Measurements from ENCODE around the gene BSG. TPM values are rescaled to one million over a fixed set of nuclear protein-coding genes. Genes with fewer than 3 reads are reported as not detected.
"Not testable (repeated sequence)": the region's sequence is repeated elsewhere in the genome, so short reads cannot be mapped to it uniquely, and the experiment has no call there.

Gene BSG
- total RNA-seq, 4 donors from 2014 or later, result 303 to 400 (median 324) TPM

DNA sequence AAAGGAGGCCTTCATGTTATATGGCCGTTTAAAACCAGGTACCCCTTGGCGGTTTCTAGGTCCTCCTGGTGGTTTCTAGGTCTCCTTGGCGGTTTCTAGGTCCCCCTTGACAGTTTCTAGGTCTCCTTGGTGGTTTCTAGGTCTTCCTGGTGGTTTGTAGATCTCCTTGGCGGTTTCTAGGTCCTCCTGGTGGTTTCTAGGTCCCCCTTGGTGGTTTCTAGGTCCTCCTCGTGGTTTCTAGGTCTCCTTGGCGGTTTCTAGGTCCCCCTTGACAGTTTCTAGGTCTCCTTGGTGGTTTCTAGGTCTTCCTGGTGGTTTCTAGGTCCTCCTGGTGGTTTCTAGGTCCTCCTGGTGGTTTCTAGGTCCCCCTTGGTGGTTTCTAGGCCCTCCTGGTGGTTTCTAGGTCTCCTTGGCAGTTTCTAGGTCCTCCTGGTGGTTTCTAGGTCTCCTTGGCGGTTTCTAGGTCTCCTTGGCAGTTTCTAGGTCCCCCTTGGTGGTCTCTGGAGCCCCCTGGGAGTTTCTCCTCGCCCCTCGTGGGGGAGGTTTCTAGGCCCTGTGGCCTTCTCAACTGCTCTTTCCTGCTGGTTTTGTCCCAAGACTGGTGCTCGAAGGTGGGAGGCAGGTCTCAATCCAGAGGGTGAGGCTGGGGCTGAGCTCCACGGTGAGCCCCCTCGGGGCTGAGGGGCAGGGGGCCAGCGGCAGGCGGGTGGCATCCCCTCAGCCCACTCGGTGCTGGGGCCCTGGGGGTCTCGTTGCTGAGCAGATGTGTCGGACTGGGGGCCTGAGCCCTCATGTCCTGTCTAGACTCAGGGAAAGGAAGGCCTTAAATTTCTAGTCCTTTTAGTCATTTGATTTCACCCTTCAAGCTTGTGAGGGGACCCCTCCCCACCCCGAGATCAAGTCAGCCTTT lies 25.3 kb downstream of the BSG start:
- Histone ChIP-seq H3K36me3 (no peaks in the 10 kb centered on the region), H3K4me3 (no peak overlapping the region), H3K4me1 (no peaks in the 10 kb centered on the region), H3K27ac (no peak overlapping the region), H3K9me3 (peaks cover 0 to 10% (median 0%) of the 10 kb centered on the region in 4 donors), H3K27me3 (peaks cover 0 to 45% of the 10 kb centered on the region in 2 donors)
- DNase-seq (ENCODE audit: low spot score in 2 of 2), result no peak
- TF ChIP-seq POLR2A (IDR thresholded peaks at IDR 0.05) (no peak), EP300 (IDR thresholded peaks at IDR 0.05) (no peak)
- TF ChIP-seq, protein P1, sequence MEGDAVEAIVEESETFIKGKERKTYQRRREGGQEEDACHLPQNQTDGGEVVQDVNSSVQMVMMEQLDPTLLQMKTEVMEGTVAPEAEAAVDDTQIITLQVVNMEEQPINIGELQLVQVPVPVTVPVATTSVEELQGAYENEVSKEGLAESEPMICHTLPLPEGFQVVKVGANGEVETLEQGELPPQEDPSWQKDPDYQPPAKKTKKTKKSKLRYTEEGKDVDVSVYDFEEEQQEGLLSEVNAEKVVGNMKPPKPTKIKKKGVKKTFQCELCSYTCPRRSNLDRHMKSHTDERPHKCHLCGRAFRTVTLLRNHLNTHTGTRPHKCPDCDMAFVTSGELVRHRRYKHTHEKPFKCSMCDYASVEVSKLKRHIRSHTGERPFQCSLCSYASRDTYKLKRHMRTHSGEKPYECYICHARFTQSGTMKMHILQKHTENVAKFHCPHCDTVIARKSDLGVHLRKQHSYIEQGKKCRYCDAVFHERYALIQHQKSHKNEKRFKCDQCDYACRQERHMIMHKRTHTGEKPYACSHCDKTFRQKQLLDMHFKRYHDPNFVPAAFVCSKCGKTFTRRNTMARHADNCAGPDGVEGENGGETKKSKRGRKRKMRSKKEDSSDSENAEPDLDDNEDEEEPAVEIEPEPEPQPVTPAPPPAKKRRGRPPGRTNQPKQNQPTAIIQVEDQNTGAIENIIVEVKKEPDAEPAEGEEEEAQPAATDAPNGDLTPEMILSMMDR (IDR thresholded peaks at IDR 0.05), result no peak
- WGBS, 2 donors, result 63 to 72% methylated on average over 18 of the region's 18 CpGs

DNA sequence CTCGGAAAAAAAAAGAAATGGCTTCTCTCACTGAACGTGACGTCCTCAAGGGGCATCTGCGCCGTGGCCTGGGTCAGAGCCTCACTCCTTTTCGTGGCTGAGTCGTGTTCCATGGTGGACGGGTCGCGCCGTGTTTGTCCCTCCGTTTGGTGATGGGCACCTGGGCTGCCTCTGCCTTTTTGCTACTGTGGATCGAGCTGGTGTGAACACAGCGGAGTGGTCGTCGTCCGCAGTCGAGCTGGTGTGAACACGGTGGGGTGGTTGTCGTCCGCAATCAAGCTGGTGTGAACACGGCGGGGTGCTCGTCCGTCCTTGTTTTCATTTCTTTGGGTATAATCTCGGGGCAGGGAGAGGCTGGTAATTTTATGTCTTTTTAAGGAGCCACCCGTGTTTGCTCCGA lies 28.9 kb downstream of the BSG start:
- no peak for DNase-seq (ENCODE audit: low spot score in 2 of 2)
- WGBS, 2 donors, result 86 to 90% methylated on average over 28 of the region's 28 CpGs
- Histone ChIP-seq H3K4me1 (no peaks in the 10 kb centered on the region), H3K27me3 (peaks cover 0 to 18% of the 10 kb centered on the region in 2 donors), H3K9me3 (peaks cover 0 to 10% (median 0%) of the 10 kb centered on the region in 4 donors), H3K27ac (no peak overlapping the region), H3K36me3 (no peaks in the 10 kb centered on the region), H3K4me3 (no peak overlapping the region)
- TF ChIP-seq EP300 (IDR thresholded peaks at IDR 0.05) (no peak), POLR2A (IDR thresholded peaks at IDR 0.05) (no peak)
- TF ChIP-seq, protein P1 (IDR thresholded peaks at IDR 0.05), result no peak

DNA sequence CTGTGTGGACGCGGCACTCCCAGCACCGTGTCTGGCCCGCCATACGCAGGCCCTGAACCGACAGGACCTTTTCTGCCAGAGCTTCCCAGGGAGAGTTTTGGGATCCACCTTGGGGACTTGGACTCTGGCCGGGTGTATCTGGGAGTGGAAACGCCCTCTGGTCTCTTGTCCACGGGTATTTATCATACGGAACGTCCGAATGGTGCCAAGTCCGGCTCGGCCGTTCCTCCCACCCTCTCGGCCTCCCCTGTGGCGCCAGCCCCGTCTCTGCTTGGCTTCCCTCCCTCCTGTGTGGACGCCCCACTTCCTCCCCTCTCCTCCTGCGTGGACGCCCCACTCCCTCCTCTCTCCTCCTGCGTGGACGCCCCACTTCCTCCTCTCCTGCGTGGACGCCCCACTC lies 29.4 kb downstream of the BSG start:
- TF ChIP-seq, protein P1 (IDR thresholded peaks at IDR 0.05), result no peak
- TF ChIP-seq EP300 (IDR thresholded peaks at IDR 0.05), result no peak
- no peak for TF ChIP-seq POLR2A (IDR thresholded peaks at IDR 0.05)
- Histone ChIP-seq H3K4me3 (no peak overlapping the region), H3K9me3 (peaks cover 0 to 10% (median 0%) of the 10 kb centered on the region in 4 donors), H3K4me1 (no peaks in the 10 kb centered on the region), H3K27ac (no peak overlapping the region), H3K27me3 (peaks cover 0 to 13% of the 10 kb centered on the region in 2 donors), H3K36me3 (no peaks in the 10 kb centered on the region)
- DNase-seq (ENCODE audit: low spot score in 2 of 2), result no peak
- WGBS, 2 donors, result 86 to 87% methylated on average over 25 of the region's 25 CpGs

DNA sequence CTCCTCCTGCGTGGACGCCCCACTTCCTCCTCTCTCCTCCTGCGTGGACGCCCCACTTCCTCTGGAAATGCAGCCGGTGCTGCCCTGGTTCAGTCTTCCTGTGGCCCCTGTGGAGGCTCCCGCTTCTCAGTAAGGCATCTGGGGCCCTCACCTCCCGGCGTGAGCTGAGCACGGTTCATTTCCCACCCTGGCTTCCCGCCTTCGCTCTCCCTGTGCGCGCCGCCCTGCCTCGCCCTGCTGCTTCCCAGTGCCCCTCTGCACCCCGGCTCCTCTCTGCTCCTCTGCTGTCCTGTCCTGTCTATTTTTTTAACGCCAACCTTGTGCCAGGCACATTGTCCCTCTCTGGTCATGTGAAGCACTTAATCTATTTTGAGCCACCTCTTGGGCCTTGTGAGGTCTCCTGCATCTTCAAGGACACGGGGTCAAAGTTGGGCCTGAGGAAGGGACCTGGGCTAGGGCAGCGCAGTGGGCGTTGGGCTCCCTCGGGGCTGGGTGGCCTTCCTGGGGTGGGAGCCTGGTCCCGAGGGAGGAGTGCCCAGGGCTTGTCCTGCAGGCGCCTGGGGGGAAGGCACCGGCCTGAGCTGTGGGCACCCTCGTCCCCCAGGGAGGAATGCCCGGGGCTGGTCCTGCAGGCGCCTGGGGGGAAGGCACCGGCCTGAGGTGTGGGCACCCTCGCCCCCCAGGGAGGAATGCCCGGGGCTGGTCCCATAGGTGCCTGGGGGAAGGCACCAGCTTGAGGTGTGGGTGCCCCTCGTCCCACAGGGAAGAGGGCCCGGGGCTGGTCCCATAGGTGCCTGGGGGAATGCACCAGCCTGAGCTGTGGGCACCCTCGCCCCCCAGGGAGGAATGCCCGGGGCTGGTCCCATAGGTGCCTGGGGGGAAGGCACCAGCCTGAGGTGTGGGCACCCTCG lies 30.2 kb downstream of the BSG start:
- H3K36me3 ChIP-seq, result no peaks in the 10 kb centered on the region
- 78 to 85% methylated on average over 33 to 35 of the region's 35 CpGs for WGBS, 2 donors
- DNase-seq (ENCODE audit: low spot score in 2 of 2), result no peak
- no peak overlapping the region for H3K27ac ChIP-seq
- peaks cover 0 to 10% (median 0%) of the 10 kb centered on the region in 4 donors for H3K9me3 ChIP-seq
- H3K4me1 ChIP-seq, result no peaks in the 10 kb centered on the region
- peaks cover 0 to 7% of the 10 kb centered on the region in 2 donors for H3K27me3 ChIP-seq
- H3K4me3 ChIP-seq, result no peak overlapping the region
- TF ChIP-seq, protein P1 (IDR thresholded peaks at IDR 0.05), result no peak
- TF ChIP-seq EP300 (IDR thresholded peaks at IDR 0.05) (no peak), POLR2A (IDR thresholded peaks at IDR 0.05) (no peak)

DNA sequence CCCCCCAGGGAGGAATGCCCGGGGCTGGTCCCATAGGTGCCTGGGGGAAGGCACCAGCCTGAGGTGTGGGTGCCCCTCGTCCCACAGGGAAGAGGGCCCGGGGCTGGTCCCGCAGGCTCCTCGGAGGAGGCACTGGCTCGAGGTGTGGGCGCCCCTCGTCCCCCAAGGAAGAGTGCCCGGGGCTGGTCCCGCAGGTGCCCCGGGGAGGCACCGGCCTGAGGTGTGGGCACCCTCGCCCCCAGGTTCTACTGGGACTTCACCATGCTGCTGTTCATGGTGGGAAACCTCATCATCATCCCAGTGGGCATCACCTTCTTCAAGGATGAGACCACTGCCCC lies 30.9 kb downstream of the BSG start:
- H3K36me3 ChIP-seq; H3K27ac ChIP-seq; H3K9me3 ChIP-seq; H3K4me3 ChIP-seq; H3K4me1 ChIP-seq; DNase-seq (ENCODE audit: low spot score in 2 of 2); H3K27me3 ChIP-seq: not testable (repeated sequence)
- WGBS, 2 donors, result 83 to 86% methylated on average over 11 to 13 of the region's 13 CpGs

DNA sequence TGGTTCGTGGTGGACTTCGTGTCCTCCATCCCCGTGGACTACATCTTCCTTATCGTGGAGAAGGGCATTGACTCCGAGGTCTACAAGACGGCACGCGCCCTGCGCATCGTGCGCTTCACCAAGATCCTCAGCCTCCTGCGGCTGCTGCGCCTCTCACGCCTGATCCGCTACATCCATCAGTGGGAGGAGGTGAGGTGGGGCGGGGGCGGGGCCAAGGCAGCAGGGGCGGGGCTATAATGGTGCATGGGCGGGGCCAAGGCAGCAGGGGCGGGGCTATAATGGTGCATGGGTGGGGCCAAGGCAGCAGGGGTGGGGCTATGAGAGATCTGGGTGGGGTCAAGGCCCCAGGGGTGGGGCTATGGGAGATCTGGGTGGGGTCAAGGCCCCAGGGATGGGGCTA lies 31.4 kb downstream of the BSG start:
- not testable (repeated sequence) for H3K36me3 ChIP-seq; H3K4me1 ChIP-seq; DNase-seq (ENCODE audit: low spot score in 2 of 2); H3K27ac ChIP-seq; H3K9me3 ChIP-seq; H3K4me3 ChIP-seq; H3K27me3 ChIP-seq
- WGBS, 2 donors, result 90 to 96% methylated on average over 15 to 16 of the region's 20 CpGs
